Tibial artery (tissue), 4 donors: ENCODE measurements around the gene RPA1.

Source experiments
- DNase-seq, 2 donors: peaks; one replicate each; pipeline ENCODE4 v3.0.0-alpha.2; 2019
- H3K27ac ChIP-seq, 2 donors: fragments of 200-600 bp; sonication (generic) in 1 of 2; 1 replicate in 1 of 2; 2 replicates in 1 of 2; pipeline ENCODE4 v1.5.1; 2018 to 2019; ENCODE audit warnings: mild to moderate bottlenecking in 1 of 2
- H3K27me3 ChIP-seq, 2 donors: fragments of 200-600 bp; sonication (generic) in 1 of 2; one replicate each; pipeline versions ENCODE4 v1.5.1 to v1.6.0; 2016 to 2019
- H3K36me3 ChIP-seq, 3 donors: fragments of 200-600 bp; sonication (generic) in 2 of 3; one replicate each; pipeline ENCODE4 v1.5.1; 2016 to 2019; ENCODE audit warnings: mild to moderate bottlenecking in 2 of 3
- H3K4me1 ChIP-seq, 4 donors: fragments of 200-600 bp; sonication (generic) in 2 of 4; 1 replicate in 3 of 4; 2 replicates in 1 of 4; pipeline ENCODE4 v1.5.1; 2016 to 2019
- H3K4me3 ChIP-seq, 2 donors: fragments of 200-600 bp; sonication (generic) in 1 of 2; 1 replicate in 1 of 2; 2 replicates in 1 of 2; pipeline ENCODE4 v1.5.1; 2018 to 2019; ENCODE audit warnings: mild to moderate bottlenecking in 2 of 2
- H3K9me3 ChIP-seq, 3 donors: fragments of 200-600 bp; sonication (generic) in 1 of 3; one replicate each; pipeline ENCODE4 v1.5.1; 2016 to 2019
- CTCF ChIP-seq, 2 experiments: fragments of 200-600 bp in 1 of 2; fragments of 450-650 bp in 1 of 2; IDR thresholded peaks; one replicate each; pipeline ENCODE4 v1.5.1; 2017 to 2019; ENCODE audit warnings: antibody characterized with exemption in 2 of 2, mild to moderate bottlenecking in 1 of 2, moderate library complexity in 1 of 2
- intact Hi-C: fragments of 100-400 bp; cut with DNase I; formaldehyde crosslinking; loops from one replicate; pipeline ENCODE4 v1.15.0; 2023; ENCODE audit warnings: low total_unique reads

The RPA1 gene

GRCh38 chr17:1912146-1912545 lies 82.3 kb downstream of the RPA1 start:
- Histone ChIP-seq H3K4me3 (no peak overlapping the region), H3K27ac (no peak overlapping the region), H3K27me3 (peaks cover 0 to 88% of the 10 kb centered on the region in 2 donors), H3K4me1 (peaks cover 0 to 14% (median 12%) of the 10 kb centered on the region in 4 donors), H3K9me3 (no peaks in the 10 kb centered on the region), H3K36me3 (no peaks in the 10 kb centered on the region)
- no peak for TF ChIP-seq CTCF (IDR thresholded peaks at IDR 0.05)
- intact Hi-C loops = loop anchor here (5.0 kb wide), 1 partner anchor 115 kb away; the partner anchor contains the start of gene RTN4RL1
- DNase-seq = no peak

GRCh38 chr17:1913702-1914101 lies 83.9 kb downstream of the RPA1 start:
- DNase-seq = no peak
- Histone ChIP-seq H3K27me3 (peaks cover 0 to 82% of the 10 kb centered on the region in 2 donors), H3K36me3 (no peaks in the 10 kb centered on the region), H3K4me1 (peaks cover 0 to 3% (median 2%) of the 10 kb centered on the region in 4 donors), H3K9me3 (no peaks in the 10 kb centered on the region), H3K27ac (no peak overlapping the region), H3K4me3 (no peak overlapping the region)
- no peak for TF ChIP-seq CTCF (IDR thresholded peaks at IDR 0.05)
- intact Hi-C loops = loop anchor here (5.0 kb wide), 1 partner anchor 114 kb away; the partner anchor contains the start of gene RTN4RL1

- no peak overlapping the region for H3K27ac ChIP-seq
- no peaks in the 10 kb centered on the region for H3K36me3 ChIP-seq
- no peaks in the 10 kb centered on the region for H3K4me1 ChIP-seq
- no peak for TF ChIP-seq CTCF (IDR thresholded peaks at IDR 0.05)
- no peak overlapping the region for H3K4me3 ChIP-seq
- peaks cover 0 to 77% of the 10 kb centered on the region in 2 donors for H3K27me3 ChIP-seq
- H3K9me3 ChIP-seq = no peaks in the 10 kb centered on the region
- no peak for DNase-seq
- intact Hi-C loops = loop anchor here (5.0 kb wide), 1 partner anchor 113 kb away; the partner anchor contains the start of gene RTN4RL1
Observed at GRCh38 chr17:1914661-1915083, 84.9 kb downstream of the RPA1 start.

GRCh38 chr17:1915889-1916288 lies 86.1 kb downstream of the RPA1 start:
- TF ChIP-seq CTCF (IDR thresholded peaks at IDR 0.05) = no peak
- Histone ChIP-seq H3K36me3 (no peaks in the 10 kb centered on the region), H3K9me3 (no peaks in the 10 kb centered on the region), H3K4me3 (no peak overlapping the region), H3K27ac (no peak overlapping the region), H3K4me1 (no peaks in the 10 kb centered on the region), H3K27me3 (peaks cover 0 to 65% of the 10 kb centered on the region in 2 donors)
- intact Hi-C loops = no loop called here
- DNase-seq = no peak

- H3K36me3 ChIP-seq = no peaks in the 10 kb centered on the region
- H3K4me1 ChIP-seq = no peaks in the 10 kb centered on the region
- intact Hi-C loops = no loop called here
- no peaks in the 10 kb centered on the region for H3K9me3 ChIP-seq
- H3K27me3 ChIP-seq = peaks cover 0 to 64% of the 10 kb centered on the region in 2 donors
- no peak overlapping the region for H3K27ac ChIP-seq
- no peak for DNase-seq
- H3K4me3 ChIP-seq = no peak overlapping the region
- no peak for TF ChIP-seq CTCF (IDR thresholded peaks at IDR 0.05)
Observed at GRCh38 chr17:1916316-1916715, 86.5 kb downstream of the RPA1 start.
